ENCODE measurements around the gene TIMM13.
A peak's percentile ranks its signal among the peaks of the same experiment; 100 is the strongest.

TIMM13 gene

DNA sequence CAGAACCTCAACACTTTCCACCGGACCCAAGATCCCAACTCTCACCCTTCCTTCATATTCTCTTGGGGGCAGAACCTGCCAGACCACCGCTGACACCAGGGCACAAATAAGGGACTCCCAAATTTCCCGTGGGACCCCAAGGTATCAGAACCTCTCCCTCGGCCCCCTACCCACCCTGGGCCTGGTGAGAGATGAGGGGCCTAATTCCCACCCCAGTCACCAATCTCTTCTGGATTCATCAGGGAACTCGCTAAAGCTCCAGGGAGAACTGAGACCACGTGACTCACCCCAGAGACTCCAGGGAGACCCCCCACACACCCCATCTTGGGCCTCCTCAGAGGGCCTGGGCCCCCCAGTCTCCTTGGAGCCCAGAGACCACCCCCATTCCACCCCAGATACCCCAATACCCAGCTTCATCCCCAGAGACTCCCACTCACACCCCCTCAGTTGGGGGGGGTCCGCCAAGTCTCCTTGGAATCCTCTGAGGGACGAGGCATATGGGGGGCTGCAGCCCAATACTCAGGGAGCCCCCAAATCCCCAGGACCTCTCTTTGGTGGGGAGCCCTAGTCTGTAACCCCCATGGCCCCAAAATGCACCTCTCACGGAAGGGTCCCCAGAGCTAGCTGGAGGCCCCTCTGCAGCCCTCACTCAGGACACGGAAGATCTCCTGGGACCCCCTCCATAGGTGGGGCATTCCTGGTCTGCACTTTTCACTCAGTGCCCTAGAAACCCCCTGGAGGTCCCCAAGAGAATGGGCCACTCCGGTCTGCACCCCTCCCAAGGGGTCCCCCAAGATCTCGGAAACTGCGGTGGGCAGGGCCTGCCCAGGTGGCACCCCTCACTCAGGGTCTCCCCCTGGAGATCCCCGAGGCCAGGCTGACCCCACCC, 27.8 kb upstream of the TIMM13 start:
- no peak for DNase-seq

DNA sequence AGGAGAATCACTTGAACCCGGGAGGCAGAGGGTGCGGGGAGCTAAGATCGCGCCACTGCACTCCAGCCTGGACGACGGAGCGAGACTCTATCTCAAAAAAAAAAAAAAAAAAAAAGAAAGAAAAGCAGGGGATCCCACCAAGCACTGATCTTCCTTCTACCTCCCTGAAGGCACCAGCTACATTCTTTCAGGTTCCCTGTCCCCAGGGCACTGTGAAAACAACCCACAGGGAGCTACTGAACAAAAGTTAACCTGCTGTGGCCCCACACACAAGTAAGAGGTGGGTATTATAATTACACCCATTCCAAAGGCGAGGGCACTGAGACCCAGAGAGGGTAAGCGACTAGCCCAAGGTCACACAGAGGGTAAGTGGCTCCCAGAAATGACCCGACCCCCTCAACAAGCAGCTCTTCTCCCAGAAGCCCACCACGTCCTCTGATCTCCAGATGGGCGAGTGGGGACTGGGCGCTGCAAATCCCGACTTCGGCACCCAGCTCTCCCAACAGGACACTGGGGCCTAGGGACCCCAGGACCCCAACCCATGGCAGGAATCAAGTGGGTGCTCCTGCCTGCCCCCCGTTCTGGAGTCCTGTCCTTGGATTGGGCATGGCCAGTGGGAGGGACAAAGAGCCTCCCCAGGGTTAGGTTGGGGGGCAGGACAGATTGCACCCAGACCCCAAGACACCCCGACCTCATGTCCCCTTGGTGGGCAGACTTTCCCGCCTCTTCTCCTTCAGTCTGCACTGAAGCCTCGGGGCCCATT, 27.0 kb upstream of the TIMM13 start:
- DNase-seq: no peak

- no peak for DNase-seq
Measured at GRCh38 chr19:2453431-2454025, 26.1 kb upstream of the TIMM13 start.

DNA sequence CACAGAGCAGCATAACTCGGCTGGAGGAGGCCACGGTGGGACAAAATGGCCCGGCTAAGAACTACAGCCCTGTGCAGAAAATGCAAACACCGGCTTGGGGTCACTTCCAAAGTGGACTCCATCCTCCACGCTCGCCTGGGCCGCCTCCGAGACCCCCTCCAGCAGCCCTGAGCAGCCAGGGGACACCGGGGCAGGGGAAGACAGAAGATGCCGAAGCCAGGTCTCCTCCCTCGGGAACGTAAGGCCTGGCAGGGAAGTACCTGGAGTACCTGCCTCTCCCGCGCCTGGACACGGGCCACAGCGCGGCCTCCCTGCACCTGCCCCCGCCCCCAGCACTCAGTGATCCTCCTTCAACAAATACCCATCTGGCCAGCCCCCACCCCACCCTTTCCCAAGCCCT, 24.4 kb upstream of the TIMM13 start:
- no peak for DNase-seq

DNA sequence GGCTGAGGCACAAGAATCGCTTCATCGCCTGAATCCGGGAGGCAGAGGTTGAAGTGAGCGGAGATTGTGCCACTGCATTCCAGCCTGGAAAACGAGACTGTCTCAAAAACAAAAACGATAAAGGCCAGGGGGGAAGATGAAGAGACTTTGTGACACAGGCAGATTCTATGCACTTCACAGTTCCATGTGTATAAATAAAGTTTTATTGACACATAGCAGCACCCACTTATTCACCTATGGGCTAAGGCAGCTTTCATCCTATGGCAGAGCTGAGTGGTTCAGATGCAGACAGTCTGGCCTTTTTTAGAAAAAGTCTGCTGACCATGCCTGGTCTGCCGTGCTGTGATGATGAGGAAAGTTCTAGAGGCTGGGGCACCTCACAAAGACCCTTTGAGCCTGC, 23.8 kb upstream of the TIMM13 start:
- no peak for DNase-seq

DNA sequence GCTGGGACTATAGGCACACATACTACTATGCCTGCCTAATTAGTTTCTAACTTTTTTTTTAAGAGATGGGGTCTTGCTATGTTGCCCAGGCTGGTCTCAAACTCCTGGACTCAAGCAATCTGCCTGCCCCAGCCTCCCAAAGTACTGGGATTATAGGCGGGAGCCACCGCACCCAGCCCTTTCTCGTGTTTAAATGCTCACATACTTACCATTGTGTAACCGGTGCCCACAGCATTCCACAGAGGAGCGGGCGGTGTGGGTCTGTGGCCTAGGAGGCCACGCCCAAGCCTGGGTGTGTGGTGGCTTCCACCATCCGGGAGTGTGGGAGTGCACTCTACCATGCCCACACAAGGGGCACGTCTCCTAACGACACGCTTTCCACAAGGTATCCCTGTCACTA, 21.6 kb upstream of the TIMM13 start:
- DNase-seq: no peak

DNA sequence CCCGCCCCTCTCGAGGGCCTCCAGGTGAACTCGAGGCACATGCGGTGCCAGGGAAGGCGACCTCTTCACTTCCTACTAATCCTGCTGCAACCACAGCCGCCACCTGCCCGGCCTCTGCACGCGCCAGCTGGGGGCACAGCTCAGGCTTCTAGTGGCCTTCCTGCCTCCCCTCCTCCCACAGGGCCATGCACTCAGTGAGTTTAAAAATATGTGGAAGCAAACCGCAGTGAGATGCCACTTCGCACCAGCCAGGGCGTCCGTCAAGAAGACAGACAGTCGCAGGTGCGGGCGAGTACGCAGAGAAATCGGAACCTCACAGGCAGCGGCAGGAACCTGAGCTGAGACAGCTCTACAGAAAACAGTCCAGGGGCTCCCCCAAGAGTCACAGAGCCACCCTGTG, 19.0 kb upstream of the TIMM13 start:
- peak; percentile 37 for DNase-seq

DNA sequence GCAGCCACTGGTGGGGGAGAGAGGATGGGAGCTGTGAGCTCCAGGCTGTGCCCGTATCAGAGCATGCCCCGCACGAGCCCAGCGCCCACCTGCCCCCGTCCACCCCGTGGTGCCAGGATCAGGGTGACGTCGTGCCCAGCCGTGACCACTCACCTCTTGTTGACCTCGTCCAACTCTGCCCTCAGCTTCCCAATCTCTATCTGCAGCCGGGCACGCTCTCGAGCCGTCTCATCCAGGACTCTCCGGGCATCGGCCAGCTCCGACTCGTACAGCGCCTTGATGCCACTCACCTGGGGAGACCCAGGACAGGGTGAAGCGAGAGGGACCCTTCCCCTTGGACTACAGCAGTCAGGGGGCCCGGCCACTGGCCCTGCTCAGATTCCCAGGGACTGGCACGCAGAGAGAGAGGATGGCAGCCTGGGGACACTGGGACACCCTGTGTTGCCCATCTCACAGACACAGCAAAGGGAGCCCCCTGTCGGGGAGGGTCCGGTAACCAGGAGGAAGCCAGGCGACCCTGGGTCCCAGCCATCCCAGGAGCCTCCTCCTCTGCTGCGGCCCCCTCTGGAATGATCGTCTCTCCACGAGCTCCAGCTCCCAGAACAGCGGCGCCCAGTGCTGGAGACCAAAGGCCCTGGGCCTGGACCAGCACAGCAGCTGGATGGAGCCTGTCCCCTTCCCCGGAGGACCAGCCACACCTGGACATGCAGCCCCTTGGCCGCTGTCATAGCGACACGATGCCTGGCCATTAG, 17.0 kb upstream of the TIMM13 start:
- no peak for DNase-seq

DNA sequence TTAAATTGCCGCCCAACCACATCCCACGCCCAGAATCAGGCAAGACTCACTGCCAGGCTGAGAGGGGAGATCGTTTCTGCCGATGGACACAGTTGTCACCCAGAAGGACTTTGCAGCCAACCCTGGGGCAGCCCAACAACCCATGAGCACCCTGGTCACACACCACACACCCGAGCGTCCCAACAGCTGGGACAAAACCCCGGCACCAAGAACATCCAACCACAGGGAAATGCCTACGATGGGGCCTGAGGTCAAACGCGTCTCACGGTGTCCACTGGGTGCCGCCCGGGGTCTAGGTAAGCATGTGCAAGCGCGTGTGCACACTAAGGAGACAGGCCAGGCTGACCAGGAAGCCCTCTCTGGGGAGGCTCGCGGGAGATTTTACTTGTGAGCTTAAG, 16.4 kb upstream of the TIMM13 start:
- no peak for DNase-seq

- no peak for DNase-seq
Measured at GRCh38 chr19:2443116-2443784, 15.9 kb upstream of the TIMM13 start.

DNA sequence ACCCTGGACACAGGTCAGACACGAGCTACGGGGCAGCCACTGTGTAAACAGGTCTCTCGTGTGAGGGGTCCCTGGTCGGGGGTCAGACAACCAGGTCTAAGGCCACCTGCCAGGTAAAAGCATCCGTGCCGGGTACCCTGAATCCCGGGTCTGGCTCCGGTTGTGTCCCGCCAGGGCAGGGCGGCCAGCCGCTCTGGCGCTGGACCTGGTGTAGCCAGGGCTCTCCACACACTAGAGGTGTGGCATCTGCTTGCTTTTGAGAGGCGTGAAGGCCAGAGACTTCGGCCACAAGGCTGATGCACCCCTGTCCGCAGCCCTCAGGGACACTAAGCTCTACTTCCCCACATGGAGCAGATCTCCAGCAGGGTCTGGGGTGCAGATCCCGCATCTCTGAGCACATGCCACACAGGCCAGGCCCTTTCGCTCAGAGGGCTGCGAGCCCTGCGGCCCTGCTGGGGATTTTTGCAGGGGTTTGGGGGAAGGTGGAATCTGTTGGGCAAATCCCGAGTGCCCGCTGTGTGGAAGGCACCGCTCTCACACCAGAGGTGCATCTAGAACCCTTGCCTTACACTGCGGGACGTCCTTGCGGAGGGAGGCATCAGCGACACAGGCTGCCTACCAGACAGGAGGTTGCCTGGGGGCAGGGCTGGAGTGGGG, 13.8 kb upstream of the TIMM13 start:
- no peak for DNase-seq

DNA sequence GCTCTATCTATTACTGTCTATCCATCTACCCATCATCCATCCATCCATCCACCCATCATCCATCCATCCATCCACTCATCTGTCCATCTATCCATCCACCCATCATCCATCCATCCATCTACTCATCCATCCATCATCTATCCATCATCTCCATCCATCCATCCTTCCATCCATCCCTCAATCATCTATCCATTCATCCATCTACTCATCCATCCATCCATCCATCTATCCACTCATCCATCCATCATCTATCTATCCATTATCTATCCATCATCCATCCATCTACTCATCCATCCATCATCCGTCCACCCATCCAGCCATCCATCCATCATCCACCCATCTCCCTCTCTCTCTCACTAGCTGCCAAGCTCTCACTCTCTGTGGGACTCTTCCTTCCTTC, 13.1 kb upstream of the TIMM13 start:
- no peak for DNase-seq

- DNase-seq: no peak
Measured at GRCh38 chr19:2438178-2438577, 10.8 kb upstream of the TIMM13 start.

GRCh38 chr19:2436926-2437325, 9.5 kb upstream of the TIMM13 start:
- no peak for DNase-seq

DNA sequence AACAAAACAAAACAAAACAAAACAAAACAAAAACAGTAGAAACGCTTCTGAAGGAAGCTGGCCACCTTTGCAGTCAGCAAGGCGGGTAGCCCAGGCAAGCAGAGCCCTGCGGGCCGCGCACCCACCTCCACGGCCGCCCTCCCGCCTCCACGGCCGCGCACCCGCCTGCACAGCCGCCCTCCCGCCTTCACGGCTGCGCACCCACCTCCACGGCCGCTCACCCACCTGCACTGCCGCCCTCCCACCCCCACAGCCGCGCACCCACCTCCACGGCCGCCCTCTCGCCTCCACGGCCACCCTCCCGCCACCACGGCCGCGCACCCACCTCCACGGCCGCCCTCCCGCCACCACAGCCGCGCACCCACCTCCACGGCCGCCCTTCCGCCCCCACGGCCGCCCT, 9.0 kb upstream of the TIMM13 start:
- DNase-seq: no peak

GRCh38 chr19:2434721-2435265, 7.4 kb upstream of the TIMM13 start:
- no peak for DNase-seq

DNA sequence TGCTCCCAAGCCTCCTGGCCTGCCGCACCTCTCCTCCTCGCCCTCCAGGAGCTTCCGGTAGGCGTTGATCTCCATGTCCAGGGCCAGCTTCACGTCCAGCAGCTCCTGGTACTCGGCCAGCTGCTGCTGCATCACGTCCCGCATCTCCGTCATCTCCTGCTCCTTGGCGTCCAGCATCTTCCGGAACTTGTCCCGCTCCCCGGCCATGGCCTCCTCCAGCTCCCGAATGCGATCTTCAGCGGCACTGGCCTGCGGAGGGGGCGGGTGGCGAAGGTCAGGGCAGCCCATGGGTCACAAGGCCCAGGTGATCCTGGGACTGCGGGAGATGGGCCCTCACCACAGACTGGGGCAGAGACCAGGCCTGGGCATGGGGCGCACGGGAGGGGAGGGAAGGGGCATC, 6.9 kb upstream of the TIMM13 start:
- no peak for DNase-seq

GRCh38 chr19:2433854-2434253, 6.5 kb upstream of the TIMM13 start:
- no peak for DNase-seq

DNA sequence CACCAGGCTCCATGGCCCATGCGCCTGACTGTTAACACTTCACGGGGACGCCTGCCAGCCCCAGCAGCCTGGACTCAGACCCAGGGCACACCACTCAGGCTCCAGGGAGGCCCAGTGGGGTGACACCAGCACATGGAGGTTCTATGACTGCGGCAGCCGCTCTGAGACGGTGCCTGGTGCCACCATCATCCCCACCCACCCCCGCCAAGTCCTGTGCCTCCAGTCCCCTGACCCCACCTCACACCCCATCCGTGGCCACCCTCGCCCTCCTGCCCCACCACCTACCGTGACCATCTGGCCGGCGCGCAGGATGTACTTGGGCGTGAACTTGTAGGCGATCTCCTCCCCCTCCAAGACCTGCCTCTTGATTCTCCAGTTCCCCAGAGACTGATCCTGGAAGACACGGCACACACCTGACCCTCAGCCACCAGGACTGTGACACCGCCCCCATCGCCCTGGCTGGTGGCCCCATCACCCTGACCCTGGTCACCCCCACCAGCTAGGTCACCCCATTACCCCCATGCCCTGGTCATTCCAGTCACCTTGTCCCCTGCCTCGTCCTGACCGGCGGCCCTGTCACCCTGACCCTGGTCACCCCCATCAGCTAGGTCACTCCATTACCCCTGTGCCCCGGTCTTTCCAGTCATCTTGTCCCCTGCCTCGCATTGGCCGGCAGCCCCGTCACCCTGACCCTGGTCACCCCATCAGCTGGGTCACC, 4.9 kb upstream of the TIMM13 start:
- no peak for DNase-seq

DNA sequence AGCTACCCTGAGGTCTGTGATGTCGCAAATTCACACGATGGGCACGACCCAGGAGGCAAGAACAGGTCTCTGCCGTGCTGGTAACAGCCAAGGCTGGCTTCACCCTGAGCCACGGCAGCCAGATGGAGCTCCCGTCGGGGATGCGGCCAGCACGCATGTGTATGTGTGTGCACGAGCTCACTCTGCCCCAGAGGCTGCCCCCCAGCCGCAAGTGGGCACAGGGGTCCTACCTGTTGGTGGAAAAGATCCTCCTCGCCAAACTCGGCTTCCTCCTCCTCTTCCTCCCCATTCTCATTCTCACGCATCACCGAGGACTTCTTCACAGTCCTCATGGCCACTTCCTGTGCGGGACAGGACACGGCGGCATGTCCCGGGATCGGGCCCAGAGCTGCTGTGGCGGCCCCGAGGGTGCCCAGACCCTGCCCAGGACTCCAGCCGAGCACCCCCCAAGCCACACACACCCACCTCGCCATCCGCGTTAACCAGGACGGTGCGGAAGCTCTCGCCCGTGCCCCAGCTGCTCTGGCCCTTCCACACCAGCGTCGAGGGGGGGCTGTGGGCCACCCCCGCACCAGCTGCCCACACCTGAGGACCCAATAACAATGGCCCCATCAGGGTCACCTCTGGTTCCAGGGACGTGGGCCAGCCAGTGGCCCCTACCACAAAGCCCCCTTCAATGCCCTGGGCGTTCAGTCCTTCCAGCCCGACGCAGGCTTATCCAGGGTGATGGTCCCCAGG, 4.1 kb upstream of the TIMM13 start:
- no peak for DNase-seq

All from activated CD4-positive, alpha-beta T cell treated with anti-CD3 and anti-CD28 coated beads for 48 hours (primary cell).